LHCN-M2 (cell line): ENCODE measurements around the gene TRIB2. TPM values are rescaled to one million over a fixed set of nuclear protein-coding genes. Genes with fewer than 3 reads are reported as not detected.

Experiments
- DNase-seq: peaks from one replicate; pipeline ENCODE4 v3.0.0-alpha.2; 2012; ENCODE audit warnings: low read depth
- total RNA-seq: library from RNA; depleted of rRNA; stranded (reverse); fragments of >200 nt; gene quantifications from 2 replicates; pipeline ENCODE4 v1.2.3, GENCODE V29; 2014

The TRIB2 gene
- total RNA-seq, 1 experiment from 2014 or later = 15.6 TPM

DNA sequence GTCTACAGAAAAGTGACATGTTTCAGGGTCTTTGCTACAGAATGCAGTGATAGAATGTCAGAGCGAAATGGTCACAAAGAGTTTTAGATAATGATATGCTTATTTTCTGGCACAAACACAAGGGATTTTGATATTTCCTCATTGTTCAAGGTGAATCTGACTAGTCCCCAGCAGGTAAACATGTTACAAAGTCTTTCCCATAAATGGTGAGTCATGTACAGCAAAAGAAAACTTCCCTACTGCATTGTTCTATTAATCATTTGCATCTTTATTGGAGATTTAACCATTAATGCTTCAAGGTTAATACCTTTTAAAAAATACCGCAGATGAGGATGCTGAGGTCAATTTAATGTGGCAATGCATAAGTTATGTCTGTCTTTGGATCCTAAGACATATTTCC, 19.1 kb upstream of the TRIB2 start:
- DNase-seq = no peak

DNA sequence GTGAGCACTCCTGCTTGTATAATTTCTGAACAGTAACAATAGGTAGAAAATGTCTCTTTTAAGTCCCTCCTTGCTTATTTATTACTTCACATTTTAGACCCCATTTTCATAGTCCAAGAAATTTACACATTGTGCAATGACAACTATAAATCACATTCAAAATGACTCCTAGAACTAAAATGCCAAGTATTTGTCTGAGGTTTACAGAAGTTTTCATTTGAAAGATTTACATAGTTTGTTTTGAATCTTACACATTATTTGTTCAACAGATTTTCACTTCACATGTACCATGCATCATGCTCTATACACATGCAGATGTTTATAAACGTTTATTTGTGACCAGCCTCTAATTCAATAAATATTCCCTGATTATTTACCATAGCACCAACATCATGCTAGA, 15.7 kb upstream of the TRIB2 start:
- no peak for DNase-seq

DNA sequence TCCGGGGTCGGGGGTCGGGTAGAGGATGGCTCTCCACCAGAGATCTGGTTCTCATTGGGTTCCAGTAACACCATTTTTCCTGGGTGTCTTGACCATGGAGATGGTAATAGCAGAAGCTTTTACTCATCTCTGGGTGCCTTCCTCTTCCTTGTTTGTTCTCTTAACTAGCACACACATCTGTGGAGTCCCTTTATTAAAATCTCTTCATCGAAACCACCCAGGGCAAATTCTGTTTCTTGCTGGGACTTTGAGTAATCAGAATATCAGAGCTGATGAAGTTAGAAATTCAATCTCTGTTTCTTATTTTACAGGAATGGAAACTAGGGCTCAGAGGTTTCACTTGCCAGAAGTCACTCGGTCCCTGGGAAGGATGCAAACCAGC, 15.0 kb upstream of the TRIB2 start:
- no peak for DNase-seq

DNA sequence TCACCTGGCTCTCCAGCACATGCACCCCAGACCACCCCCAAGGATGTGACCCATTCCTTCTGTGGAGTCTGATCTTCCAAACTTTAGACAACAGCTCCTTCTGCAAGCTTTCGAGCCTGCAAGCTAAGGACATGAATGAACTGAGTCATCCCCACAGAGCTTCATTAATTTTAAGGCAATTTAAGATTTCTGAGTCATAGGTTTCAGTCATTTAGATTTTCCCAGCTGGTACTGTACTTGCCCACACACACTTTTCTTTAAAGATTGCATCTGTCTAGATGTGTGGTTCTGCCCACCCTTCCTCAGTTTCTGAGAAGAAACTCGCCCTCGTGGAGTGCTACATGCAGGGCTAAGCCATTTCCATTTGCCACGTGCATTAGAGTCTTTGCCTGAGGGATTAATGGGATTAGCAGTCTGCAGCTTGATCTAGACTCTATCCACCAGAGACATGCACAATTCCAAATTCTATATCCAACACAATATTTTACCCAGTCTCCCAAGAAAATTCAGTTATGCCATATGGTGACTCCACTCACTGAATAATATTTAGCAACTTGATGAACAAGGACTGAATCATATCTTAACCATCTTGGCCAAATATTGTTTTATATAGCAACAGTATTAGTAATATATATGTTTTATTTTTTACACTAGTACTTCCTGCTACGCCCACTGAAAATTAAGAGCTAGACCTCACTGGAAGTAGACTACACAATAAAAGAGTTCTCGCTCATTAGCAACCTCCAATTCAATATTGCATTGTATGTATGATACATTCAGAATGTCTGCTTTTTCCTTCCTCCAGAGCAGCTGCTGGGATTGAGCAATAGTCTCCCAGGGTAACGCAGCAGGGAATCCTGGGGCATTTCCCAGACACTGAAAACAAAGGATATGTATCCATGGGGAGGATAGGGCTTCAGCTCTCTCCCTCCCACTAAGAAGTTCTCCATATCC, 14.3 kb upstream of the TRIB2 start:
- DNase-seq = peak; percentile 95

GRCh38 chr2:12704378-12704777, 12.4 kb upstream of the TRIB2 start:
- DNase-seq = no peak

DNA sequence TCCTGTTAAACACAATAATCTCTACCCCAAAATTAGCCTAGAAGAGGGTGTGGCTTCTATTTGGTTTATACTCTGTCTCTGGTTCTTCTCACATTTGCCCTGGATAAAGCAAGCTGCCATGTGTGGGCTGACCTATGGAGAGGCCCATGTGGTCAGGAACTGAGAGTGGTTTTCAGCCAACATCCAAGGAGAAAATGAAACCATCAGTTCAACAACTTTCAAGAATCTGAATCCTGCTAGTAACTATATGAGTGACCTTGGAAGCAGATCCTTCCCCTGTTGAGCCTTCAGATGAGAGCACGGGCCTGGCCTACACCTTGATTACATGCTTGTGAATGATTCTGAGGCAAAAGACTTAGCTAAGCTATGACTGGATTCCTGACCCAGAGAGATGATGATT, 11.5 kb upstream of the TRIB2 start:
- no peak for DNase-seq

DNA sequence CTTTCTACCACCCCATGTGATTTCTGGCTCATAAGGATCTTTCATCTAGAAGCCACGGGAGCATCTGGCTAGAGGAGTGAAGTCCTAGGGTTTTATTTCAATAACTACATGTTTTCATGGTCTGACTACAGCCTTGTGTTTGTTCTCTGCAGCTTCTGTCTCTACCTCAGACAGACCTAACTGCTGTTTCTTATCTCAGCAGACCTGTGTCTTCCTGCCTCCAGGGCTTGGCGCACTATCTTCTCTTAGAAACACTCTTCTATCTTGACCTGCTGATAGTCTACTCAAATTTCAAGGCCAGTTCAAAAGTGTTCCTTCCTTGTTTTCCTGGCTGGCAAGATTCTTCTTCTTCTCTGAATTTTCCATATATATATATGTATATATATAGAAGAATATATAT, 11.0 kb upstream of the TRIB2 start:
- DNase-seq = no peak

DNA sequence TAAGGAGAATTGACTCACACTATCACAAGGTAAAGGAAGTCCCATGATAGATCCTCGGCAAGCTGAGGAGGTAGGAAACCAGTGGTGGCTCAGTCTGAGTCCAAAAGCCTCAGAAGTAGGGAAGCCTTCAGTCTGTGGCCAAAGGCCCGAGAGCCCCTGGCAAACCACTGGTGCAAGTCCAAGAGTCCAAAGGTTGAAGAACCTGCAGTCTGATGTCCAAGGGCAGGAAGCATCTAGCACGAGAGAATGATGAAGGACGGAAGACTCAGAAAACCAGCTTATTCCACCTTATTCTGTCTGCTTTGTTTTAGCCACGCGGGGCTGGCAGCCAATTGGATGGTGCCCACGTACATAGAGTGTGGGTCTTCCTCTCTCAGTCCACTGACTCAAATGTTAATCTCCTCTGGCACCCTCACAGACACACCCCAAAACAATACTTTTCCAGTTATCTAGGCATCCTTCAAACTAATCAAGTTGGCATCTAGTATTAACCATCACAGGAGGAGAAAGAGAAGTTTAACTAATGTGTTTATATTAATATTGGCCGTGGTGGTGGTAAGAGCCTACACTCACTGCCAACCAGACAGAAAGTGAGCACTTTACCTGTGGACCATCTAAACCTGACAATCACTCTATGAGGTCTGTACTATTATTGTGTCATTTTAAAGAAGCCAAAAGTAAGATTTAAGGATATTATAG, 8.1 kb upstream of the TRIB2 start:
- DNase-seq = no peak

- no peak for DNase-seq
Measured at GRCh38 chr2:12709207-12709522, 7.6 kb upstream of the TRIB2 start.

GRCh38 chr2:12710301-12710700, 6.4 kb upstream of the TRIB2 start:
- no peak for DNase-seq

DNA sequence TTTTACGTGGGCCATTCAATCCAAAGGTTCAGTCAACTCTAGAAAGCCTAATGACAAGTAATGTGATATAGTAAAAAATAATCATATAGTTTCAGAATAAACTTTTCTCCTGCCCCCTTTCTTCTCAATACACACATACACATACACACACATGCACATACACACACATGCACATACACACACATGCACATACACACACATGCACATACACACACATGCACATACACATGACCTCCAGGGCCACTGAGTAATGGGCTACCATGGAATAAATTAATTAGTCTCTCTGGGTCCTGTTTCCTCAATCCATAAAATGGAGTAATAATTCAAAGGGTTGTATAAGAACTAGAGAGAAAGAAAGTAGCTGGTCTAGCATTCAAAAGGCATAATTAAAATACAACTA, 5.4 kb upstream of the TRIB2 start:
- DNase-seq = no peak

DNA sequence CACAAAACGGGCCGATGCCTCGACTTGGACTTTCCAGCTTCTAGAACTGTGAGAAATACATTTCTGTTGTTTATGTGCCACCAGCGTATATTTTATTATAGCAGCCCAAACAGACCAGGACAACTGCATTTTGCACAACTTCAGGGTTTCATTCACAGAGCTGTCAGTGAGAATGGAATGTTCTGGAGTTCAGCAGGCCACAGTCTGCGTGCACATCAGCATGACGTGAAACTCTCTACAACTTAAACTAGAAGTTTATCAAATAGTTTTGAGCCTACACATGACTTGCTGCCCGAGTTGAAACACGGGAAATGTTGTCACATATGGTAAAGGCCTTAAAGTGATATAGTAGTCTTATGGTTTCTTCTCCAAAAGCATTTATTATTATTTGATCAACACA, 3.9 kb upstream of the TRIB2 start:
- DNase-seq = no peak

DNA sequence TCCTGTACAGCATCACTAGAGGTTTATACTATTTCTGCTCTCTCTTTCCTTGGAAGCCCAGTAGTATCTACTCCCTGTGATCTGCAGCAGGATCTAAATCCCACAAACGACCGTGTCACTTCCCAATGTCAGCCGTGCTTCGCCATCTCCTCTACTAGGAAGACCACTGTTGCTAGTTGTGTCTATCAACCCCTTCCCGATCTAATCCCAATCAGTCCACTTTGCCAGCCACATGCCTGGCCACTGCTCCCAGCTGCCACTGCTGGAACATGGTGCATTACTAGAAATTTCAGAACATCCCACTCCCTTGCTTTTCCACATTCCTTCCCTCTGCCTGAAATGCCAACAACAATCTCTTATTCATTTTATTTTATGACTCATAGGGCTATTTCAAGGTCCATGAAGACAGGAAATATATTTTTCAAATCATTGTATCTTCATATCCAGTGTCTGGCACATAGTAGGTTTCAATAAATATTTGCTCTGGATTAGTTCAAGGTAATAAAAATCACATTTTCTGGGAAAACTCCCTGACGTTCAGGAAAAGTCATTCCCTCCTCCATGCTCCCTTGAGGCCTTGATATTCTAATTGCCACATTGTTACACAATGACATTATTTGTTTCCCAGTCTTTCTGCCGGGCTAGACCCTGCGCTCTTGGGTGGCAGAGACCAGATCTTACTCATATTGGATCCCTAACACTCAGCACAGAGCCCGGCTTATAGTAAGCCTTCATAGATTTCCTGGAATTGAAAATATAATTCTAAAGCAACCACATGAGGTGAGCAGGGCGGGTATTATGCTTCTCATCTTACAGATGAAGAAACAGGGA, 2.1 kb upstream of the TRIB2 start:
- peak; percentile 66 for DNase-seq

GRCh38 chr2:12715258-12716031, 1.3 kb upstream of the TRIB2 start:
- DNase-seq = no peak

DNA sequence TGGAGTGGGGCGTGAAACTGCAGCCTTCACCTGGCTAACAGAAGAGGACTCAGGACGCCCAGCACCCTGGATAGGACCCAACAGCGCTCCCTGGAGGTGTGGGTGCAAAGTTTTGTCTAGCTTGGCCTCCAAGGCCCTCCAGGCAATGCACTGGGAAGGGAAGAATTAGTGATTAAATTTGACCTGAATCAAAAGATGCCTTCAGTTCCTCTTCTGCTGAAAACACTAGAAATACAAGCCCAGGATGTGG, 779 bp upstream of the TRIB2 start:
- peak; percentile 79 for DNase-seq

DNA sequence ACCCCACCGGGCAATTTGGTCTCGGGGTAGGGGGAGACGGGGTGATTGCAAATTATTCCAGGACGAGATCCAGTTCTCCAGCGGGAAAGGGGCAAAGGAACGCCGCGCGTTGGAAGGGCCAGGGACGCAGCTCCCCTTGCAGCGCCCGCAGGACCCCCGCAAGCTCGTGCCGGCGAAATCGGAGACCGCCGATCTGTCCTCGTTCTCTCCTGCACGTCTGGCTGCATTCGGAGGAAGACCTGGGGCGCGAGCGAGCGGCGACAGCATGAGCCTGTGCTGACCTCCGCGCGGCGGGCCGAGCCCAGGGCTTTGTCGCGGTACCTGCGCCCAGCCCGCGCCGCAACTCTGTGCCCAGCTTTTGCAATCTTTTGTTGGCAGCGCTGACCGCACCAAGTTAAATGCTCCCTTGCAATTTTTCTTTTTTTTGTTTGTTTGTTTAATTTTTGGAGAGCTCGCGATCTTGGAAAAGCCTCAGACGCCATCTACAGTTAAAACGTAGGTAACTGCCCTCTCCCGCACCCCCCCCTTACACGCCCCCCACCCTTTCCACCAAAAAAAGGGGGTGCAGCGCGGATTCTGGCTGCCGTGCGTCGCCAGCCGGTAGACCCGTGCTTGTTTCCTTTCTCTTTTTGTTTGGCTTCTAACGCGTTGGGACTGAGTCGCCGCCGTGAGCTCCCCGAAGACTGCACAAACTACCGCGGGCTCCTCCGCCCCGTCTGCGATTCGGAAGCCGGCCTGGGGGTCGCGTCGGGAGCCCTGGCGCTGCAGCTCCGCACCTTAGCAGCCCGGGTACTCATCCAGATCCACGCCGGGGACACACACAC, 667 bp downstream of the TRIB2 start:
- DNase-seq = peak; percentile 70

DNA sequence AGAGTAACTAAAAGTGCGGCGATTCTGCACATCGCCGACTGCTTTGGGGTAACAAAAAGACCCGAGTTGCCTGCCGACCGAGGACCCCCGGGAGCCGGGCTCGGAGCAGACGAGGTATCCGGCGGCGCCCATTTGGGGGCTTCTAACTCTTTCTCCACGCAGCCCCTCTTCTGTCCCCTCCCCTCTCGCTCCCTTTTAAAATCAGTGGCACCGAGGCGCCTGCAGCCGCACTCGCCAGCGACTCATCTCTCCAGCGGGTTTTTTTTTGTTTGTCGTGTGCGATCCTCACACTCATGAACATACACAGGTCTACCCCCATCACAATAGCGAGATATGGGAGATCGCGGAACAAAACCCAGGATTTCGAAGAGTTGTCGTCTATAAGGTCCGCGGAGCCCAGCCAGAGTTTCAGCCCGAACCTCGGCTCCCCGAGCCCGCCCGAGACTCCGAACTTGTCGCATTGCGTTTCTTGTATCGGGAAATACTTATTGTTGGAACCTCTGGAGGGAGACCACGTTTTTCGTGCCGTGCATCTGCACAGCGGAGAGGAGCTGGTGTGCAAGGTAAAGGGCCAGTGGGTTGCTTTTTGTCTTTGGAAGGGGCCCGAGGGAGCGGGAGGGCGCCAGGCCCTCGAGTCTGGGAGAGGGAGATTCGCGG, 1.4 kb downstream of the TRIB2 start:
- no peak for DNase-seq

DNA sequence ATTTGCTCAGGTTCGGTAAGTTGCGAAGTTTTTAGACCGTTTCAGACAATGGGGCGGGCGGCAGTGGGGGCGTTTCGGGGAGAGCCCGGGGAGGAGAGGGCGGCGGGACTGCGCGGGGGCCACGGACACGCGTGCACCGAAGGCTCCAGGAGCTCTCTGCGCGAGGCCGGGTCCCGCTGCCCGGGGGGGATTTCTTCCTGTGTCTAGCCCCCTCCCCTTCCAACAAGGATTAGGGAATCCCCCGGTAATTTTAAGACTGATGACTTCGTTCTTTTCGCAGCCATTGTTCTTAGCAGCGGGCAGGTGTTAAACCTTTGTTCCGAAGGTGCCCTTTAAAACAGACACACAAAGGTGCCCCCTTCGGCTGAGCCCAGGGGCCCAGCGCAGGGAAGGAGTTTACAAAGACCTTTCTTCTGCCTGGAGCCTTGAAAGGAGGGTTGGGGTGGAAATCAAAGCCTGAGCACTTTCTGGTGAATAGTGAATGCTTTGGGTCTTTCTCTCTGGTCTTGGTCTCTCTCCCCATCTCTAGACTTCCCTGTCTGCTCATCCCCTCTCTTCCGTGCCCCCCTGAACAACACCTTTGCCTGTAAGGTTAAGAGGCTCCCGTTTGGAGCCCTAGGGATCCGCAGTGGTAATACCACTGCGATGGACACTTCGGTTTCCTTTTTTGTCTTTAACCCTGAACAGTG, 2.1 kb downstream of the TRIB2 start:
- no peak for DNase-seq

- peak; percentile 85 for DNase-seq
Measured at GRCh38 chr2:12719400-12720277, 2.9 kb downstream of the TRIB2 start.
